WTC11 (cell line): ENCODE results near the gene ZNF407.

Source experiments
- ATF1 ChIP-seq: sonication (generic); formaldehyde crosslinking; IDR thresholded peaks from 2 replicates; pipeline ENCODE4 v1.8.1; 2023; ENCODE audit warnings: mild to moderate bottlenecking, moderate library complexity, missing genetic modification reagents
- HMGXB4 ChIP-seq: sonication (generic); formaldehyde crosslinking; IDR thresholded peaks from 2 replicates; pipeline ENCODE4 v1.8.1; 2023; ENCODE audit warnings: mild to moderate bottlenecking, moderate library complexity, missing genetic modification reagents
- NR2C2 ChIP-seq: sonication (generic); formaldehyde crosslinking; IDR thresholded peaks from 2 replicates; pipeline ENCODE4 v1.8.0; 2022; ENCODE audit warnings: mild to moderate bottlenecking, missing genetic modification reagents
- PRDM15 ChIP-seq: sonication (generic); formaldehyde crosslinking; IDR thresholded peaks from 2 replicates; pipeline ENCODE4 v1.8.0; 2022; ENCODE audit warnings: missing genetic modification reagents
- SP1 ChIP-seq: sonication (generic); formaldehyde crosslinking; conservative IDR thresholded peaks from 2 replicates; pipeline ENCODE4 v1.8.1; 2022; ENCODE audit warnings: missing genetic modification reagents
- TCF7 ChIP-seq: sonication (generic); formaldehyde crosslinking; IDR thresholded peaks from 2 replicates; pipeline ENCODE4 v1.8.0; 2022; ENCODE audit warnings: mild to moderate bottlenecking, low read depth, missing genetic modification reagents, moderate library complexity
- TF ChIP-seq, protein P1 (sequence below): fragments of 200-600 bp; IDR thresholded peaks from 2 replicates; pipeline ENCODE4 v1.8.0; 2022; ENCODE audit warnings: antibody characterized with exemption
- TF ChIP-seq, protein P2 (sequence below): sonication (generic); formaldehyde crosslinking; IDR thresholded peaks from 2 replicates; pipeline ENCODE4 v1.8.1; 2022; ENCODE audit warnings: mild to moderate bottlenecking, moderate library complexity, missing genetic modification reagents
- TF ChIP-seq, protein P3 (sequence below): sonication (generic); formaldehyde crosslinking; IDR thresholded peaks from 2 replicates; pipeline ENCODE4 v1.8.0; 2022; ENCODE audit warnings: mild to moderate bottlenecking, missing genetic modification reagents
- TF ChIP-seq, protein P4 (sequence below): sonication (generic); formaldehyde crosslinking; IDR thresholded peaks from 2 replicates; pipeline ENCODE4 v1.8.1; 2022; ENCODE audit warnings: low read depth, mild to moderate bottlenecking, moderate library complexity, missing genetic modification reagents, borderline replicate concordance
- TF ChIP-seq, protein P5 (sequence below): sonication (generic); formaldehyde crosslinking; IDR thresholded peaks from 2 replicates; pipeline ENCODE4 v1.8.0; 2023; ENCODE audit warnings: mild to moderate bottlenecking, missing genetic modification reagents
- TF ChIP-seq, protein P6 (sequence below): sonication (generic); formaldehyde crosslinking; conservative IDR thresholded peaks from 2 replicates; pipeline ENCODE4 v1.8.1; 2022; ENCODE audit warnings: mild to moderate bottlenecking, missing genetic modification reagents

DNA sequence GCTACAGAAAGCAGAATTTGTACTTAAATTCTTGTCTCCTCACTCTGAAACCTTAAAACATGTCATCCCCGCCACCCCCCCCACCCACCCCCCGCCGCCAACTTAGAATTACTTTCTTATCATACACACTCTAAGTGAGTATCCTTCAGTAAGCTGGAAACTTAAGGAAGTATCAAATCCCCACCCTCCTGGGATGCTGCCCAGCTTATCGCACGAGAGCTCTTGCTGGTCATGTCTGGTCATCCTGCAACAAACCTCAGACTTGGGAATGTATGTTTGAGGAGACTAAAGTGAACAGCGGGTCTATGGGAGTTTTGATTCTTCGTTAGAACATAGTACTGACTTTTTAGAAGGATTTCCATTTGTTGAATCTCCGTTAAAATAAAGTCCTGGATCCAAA is 408.0 kb downstream of the ZNF407 start:
- TF ChIP-seq, protein P1, sequence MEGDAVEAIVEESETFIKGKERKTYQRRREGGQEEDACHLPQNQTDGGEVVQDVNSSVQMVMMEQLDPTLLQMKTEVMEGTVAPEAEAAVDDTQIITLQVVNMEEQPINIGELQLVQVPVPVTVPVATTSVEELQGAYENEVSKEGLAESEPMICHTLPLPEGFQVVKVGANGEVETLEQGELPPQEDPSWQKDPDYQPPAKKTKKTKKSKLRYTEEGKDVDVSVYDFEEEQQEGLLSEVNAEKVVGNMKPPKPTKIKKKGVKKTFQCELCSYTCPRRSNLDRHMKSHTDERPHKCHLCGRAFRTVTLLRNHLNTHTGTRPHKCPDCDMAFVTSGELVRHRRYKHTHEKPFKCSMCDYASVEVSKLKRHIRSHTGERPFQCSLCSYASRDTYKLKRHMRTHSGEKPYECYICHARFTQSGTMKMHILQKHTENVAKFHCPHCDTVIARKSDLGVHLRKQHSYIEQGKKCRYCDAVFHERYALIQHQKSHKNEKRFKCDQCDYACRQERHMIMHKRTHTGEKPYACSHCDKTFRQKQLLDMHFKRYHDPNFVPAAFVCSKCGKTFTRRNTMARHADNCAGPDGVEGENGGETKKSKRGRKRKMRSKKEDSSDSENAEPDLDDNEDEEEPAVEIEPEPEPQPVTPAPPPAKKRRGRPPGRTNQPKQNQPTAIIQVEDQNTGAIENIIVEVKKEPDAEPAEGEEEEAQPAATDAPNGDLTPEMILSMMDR, result no peak
- no peak for TF ChIP-seq NR2C2
- TF ChIP-seq, protein P2, sequence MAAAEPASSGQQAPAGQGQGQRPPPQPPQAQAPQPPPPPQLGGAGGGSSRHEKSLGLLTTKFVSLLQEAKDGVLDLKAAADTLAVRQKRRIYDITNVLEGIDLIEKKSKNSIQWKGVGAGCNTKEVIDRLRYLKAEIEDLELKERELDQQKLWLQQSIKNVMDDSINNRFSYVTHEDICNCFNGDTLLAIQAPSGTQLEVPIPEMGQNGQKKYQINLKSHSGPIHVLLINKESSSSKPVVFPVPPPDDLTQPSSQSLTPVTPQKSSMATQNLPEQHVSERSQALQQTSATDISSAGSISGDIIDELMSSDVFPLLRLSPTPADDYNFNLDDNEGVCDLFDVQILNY, result no peak
- TF ChIP-seq, protein P3, sequence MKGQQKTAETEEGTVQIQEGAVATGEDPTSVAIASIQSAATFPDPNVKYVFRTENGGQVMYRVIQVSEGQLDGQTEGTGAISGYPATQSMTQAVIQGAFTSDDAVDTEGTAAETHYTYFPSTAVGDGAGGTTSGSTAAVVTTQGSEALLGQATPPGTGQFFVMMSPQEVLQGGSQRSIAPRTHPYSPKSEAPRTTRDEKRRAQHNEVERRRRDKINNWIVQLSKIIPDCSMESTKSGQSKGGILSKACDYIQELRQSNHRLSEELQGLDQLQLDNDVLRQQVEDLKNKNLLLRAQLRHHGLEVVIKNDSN (CRISPR knock-in tag), result no peak
- TF ChIP-seq, protein P4, sequence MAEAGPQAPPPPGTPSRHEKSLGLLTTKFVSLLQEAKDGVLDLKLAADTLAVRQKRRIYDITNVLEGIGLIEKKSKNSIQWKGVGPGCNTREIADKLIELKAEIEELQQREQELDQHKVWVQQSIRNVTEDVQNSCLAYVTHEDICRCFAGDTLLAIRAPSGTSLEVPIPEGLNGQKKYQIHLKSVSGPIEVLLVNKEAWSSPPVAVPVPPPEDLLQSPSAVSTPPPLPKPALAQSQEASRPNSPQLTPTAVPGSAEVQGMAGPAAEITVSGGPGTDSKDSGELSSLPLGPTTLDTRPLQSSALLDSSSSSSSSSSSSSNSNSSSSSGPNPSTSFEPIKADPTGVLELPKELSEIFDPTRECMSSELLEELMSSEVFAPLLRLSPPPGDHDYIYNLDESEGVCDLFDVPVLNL (CRISPR knock-in tag), result no peak
- TF ChIP-seq PRDM15, result no peak
- TF ChIP-seq ATF1 (CRISPR knock-in tag), result no peak
- TF ChIP-seq, protein P5, sequence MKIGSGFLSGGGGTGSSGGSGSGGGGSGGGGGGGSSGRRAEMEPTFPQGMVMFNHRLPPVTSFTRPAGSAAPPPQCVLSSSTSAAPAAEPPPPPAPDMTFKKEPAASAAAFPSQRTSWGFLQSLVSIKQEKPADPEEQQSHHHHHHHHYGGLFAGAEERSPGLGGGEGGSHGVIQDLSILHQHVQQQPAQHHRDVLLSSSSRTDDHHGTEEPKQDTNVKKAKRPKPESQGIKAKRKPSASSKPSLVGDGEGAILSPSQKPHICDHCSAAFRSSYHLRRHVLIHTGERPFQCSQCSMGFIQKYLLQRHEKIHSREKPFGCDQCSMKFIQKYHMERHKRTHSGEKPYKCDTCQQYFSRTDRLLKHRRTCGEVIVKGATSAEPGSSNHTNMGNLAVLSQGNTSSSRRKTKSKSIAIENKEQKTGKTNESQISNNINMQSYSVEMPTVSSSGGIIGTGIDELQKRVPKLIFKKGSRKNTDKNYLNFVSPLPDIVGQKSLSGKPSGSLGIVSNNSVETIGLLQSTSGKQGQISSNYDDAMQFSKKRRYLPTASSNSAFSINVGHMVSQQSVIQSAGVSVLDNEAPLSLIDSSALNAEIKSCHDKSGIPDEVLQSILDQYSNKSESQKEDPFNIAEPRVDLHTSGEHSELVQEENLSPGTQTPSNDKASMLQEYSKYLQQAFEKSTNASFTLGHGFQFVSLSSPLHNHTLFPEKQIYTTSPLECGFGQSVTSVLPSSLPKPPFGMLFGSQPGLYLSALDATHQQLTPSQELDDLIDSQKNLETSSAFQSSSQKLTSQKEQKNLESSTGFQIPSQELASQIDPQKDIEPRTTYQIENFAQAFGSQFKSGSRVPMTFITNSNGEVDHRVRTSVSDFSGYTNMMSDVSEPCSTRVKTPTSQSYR (CRISPR knock-in tag), result no peak
- TF ChIP-seq, protein P6, sequence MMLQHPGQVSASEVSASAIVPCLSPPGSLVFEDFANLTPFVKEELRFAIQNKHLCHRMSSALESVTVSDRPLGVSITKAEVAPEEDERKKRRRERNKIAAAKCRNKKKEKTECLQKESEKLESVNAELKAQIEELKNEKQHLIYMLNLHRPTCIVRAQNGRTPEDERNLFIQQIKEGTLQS (CRISPR knock-in tag), result no peak
- TF ChIP-seq HMGXB4, result no peak
- TF ChIP-seq TCF7 (CRISPR knock-in tag), result no peak
- no peak for TF ChIP-seq SP1 (CRISPR knock-in tag)
